Fibroblast of skin of right quadriceps (primary cell): Measurements from ENCODE around the gene PSORS1C1.
"Not testable (repeated sequence)": the region's sequence is repeated elsewhere in the genome, so short reads cannot be mapped to it uniquely, and the experiment has no call there.

Experiments
- DNase-seq: peaks from one replicate; pipeline ENCODE4 v3.0.0-alpha.2; 2013

The PSORS1C1 gene, protein sequence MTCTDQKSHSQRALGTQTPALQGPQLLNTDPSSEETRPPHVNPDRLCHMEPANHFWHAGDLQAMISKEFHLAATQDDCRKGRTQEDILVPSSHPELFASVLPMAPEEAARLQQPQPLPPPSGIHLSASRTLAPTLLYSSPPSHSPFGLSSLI

DNA sequence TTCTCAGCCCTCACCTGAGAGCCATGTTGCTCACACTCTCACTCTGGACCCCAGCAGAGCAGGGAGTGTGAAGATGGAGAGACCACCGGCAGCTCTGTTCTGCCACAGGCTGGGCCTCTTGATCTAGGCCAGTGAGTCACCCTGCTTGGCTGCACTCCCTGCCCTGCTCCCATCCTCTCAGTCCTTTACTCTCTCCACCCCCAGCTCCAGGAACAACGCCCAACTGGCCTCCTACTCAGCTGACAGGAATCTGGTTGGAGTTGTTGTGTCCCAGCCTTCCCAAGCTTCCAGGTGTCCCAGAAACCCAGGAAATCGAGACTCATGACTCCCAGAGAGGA is at the start of gene PSORS1C1:
TSS of gene PSORS1C1 (plus strand) at position 260 of the 338 bp plus-strand sequence. CDS start 14,833 bp downstream, outside the sequence.
- DNase-seq: peak; percentile 96

DNA sequence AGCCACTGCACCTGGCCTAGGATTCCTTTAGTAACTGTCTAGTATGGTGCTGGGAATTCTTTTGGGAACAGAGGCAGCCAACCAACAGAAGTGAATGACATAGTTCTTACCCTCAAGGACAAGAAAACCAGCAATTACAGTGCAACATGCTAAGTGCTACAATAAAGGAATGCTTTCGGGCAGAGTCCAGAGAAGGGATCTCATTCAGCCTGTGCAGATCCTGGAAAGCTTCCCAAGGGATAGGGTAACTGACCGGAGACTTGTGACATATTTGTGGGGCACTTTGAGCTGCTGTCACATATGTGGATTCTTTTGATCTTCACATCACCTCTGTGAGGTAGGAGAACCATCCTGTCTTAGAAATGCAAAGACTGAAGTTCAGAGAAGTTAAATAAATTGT is 49.0 kb upstream of the PSORS1C1 start:
- DNase-seq: peak; percentile 21

DNA sequence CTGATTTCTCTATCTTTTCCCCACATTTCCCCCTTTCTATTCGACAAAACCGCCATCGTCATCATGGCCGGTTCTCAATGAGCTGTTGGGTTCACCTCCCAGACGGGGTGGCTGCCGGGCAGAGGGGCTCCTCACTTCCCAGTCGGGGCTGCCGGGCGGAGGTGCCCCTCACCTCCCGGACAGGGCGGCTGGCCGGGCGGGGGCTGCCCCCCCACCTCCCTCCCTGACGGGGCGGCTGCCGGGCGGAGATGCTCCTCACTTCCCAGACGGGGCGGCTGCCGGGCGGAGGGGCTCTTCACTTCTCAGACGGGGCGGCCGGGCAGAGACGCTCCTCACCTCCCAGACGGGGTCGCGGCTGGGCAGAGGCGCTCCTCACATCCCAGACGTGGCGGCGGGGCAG is 47.6 kb upstream of the PSORS1C1 start:
- not testable (repeated sequence) for DNase-seq

DNA sequence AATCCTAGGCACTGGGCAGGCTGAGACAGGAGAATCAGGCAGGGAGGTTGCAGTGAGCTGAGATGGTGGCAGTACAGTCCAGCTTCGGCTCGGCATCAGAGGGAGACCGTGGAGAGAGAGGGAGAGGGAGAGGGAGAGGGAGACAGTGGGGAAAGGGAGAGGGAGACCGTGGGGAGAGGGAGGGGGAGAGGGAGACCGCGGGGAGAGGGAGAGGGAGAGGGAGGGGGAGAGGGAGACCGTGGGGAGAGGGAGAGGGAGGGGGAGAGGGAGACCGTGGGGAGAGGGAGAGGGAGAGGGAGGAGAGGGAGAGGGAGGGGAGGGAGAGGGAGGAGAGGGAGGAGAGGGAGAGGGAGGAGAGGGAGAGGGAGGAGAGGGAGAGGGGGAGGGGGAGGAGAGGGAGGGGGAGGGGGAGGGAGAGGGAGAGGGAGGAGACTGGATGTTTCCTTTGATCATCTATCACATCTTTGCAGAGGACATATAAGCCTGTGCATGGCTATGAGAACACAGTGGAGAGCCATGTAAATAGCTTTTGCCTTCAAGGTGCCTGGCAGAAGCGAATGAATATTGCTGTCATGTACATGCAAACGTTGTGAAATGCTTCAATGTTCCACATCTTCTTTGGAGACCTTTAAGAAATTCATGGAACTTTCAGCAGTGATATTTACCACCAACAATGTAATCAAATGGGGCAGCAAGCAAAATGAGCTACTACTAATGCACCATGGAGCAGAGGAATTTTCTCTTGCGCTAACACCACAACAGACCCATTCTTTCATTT is 46.5 kb upstream of the PSORS1C1 start:
- not testable (repeated sequence) for DNase-seq

DNA sequence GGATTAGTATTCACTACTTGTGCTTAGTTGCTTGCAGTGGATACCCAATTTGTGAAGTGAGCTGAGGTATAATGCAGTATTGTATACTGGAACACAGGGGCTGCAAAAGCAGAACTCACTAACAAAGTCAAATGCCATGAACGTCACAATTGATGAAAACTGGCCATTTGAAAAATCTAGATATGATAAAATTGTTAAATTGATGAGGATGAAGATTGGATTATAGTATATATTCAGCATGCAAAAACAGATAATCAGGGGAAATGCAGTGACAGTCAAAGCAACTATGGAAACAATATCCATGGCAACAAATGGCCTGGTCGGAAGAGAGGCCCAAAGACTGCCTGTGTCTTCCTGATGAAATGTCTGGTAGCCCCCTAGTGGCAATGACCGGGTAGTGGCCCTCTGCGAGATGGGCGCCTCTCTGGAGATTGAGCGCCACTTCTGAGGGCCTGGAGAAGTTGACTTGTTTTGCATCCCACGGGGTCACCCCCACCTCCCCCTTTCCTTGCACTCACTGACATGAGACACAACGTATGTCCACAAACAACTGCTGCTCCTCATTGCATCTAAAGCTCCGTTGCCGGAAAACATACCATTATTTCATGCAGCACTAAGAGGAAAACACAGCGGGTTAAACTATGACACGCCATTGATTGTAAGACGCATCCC is 45.8 kb upstream of the PSORS1C1 start:
- DNase-seq: peak; percentile 76

DNA sequence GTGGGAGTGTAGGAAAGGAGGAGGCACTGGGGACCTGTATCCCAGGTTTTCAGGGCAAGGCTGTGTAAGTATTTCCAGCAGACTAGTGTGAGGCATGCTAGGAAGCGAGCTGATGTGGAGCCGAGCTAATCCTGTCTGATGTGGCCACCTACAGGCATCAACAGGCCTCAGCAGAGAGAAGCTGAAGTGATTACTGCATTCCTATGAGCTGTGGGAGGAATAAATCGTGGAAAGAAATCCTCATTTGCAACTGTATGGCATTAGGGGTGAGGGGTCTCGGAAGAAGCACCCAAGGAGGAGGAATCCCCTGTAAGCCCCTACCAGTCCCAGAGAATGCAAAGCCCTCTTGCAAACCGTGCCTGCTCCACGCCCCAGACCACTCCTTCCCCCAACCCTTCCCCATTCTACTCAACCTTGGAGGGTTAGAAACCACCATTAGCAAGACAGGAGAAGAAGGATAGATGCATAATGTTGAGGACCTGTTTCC is 43.8 kb upstream of the PSORS1C1 start:
- peak; percentile 73 for DNase-seq

DNA sequence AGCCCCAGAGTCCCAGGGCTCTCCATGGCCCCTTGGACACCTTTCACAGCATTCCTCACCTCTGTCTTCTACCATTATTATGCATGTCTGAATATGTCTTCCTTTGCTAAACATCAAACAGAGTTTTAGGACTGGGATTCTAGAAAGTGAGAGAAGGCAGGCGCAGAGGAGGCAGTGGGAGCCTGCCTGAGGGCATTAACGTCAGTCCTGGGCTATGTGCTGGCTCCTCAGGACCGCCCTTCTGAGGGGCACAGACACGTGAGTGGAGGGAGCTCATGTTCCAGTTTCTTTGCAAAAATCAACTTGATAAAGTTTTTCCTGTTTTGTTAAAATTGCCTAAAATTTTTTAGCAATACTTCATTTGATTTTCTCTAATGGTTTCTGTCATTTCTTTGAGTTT is 40.2 kb upstream of the PSORS1C1 start:
- no peak for DNase-seq

DNA sequence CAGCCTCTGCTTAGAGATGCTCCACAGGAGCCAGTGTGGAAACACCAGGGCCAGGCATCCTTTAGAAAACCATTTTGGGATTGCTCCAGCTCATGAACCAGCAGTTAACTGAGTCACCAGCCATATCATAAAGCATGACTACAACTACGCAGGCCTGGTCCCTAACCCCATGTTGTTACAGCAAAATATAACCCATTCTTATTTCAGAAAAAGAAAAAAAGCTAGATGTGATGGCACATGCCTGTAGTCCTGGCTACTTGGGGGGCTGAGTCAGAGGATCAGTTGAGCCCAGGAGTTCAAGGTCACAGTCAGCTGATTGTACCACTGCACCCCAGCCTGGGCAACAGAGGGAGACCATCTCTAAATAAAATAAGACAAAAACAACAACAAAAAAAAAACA is 39.1 kb upstream of the PSORS1C1 start:
- DNase-seq: peak; percentile 75

DNA sequence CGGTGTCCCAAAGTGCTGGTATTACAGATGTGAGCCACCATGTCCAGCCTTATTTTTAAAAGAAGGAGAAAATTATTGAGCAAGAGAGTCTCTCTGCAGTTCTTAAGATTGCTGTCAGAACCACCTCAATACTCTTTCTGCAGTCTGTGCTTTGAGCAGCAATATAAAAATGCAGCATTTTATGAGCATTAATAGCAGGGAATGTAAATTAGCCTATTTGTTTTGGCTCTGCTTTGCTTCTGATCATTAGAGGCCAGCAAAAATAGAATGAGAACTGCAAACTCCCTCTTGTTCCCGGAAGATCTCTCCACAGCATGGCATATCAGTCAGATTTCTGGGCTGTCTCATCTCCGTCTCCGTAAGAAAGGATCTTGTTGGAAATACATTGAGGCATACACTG is 38.0 kb upstream of the PSORS1C1 start:
- DNase-seq: no peak

DNA sequence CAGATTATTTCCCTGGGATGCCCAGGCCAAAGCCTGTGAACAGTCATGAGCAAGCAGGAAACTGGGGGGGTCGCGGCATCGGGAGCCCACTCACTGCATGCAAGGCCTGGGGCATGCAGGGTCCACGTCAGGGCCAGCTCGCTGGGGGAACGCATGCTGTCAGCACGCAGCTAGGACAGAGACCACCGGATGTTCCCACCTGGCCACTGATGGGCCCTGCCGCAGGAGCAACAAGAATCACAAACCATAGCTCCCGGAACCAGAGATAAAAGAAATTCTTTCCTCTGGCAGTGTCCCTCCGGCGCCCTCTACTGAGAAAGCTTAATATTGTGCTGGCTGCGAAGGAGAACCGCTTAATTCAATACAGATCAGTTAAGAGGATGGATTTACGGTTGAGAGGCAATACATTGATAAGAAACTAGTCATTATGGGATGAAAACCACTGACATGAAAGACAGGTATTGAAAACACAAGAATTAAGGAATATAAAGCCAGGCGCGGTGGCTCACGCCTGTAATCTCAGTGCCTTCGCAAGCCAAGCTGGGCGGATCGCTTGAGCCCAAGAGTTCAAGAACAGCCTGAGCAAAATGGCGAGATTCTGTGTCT is 34.8 kb upstream of the PSORS1C1 start:
- DNase-seq: peak; percentile 64

DNA sequence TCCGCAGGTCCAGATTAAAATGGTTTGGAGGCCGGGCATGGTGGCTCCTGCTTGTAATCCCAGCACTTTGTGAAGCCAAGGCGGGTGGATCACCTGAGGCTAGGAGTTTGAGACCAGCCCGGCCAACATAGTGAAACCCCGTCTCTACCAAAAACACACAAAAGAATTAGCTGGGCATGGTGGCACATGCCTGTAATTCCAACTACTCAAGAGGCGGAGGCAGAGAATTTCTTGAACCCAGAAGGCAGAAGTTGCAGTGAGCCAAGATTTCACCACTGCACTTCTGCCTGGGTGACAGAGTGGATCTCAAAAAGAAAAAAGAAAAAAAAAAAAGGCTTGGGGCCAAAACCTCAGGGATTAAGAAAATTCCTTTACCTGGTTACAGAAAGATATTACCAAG is 32.7 kb upstream of the PSORS1C1 start:
- DNase-seq: no peak

DNA sequence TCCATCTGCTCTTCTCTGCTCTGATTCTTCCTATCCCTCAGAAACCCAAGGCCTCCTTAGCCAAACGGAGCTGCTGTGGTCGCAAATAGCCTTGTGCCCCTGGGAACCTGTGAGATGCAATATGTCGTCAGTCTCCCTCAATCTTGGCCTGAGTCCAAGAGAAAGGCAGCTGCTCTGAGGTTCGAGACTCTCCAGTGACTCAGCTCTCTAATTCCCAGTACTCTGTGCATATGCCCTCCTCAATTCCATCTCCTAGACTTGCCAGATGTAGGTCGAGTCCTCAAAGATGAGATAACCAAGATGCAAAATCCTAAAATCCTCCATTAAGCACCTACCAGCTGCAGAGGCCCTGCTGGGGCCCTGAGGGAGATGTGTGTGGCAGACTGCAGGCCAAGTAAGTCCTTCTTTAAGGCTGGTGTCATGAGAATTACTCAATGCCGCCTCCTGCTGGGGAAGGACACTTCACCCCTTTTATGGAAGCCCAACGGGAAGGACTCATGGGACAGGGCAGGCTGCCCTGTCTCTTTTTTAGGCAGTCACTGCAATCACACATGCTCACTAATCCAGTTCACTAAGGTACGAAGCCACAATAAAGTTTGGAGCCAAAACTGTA is 30.8 kb upstream of the PSORS1C1 start:
- DNase-seq: peak; percentile 90

DNA sequence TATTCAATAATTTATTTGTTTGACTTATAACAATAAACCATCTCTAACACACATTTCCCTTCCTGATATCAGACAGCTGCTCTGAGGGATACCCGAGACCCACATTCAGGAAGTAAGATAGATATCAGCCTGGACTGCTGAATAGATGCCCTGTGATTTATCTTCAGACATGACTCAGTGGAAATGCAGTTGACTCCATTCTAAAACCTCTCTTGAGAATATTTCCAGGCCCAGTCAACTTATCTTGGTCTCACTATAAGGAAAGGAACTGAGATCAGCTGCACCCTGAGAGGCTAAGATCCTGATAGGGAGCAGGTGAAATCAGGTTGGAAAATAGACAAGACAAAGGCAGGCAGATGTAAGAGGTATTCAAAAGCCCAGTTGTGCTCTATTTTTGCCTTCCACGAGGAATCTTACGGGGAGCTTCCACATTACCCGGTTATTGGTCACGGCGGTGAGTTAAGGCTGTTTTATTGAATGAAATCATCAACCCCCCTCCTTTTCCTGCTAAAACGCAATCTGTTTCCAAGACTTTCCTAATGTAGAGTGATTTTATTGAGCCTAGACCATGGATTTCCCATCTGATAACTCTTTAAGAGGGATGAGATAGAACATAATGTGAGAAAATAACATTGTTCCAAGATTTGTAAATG is 27.7 kb upstream of the PSORS1C1 start:
- peak; percentile 75 for DNase-seq

DNA sequence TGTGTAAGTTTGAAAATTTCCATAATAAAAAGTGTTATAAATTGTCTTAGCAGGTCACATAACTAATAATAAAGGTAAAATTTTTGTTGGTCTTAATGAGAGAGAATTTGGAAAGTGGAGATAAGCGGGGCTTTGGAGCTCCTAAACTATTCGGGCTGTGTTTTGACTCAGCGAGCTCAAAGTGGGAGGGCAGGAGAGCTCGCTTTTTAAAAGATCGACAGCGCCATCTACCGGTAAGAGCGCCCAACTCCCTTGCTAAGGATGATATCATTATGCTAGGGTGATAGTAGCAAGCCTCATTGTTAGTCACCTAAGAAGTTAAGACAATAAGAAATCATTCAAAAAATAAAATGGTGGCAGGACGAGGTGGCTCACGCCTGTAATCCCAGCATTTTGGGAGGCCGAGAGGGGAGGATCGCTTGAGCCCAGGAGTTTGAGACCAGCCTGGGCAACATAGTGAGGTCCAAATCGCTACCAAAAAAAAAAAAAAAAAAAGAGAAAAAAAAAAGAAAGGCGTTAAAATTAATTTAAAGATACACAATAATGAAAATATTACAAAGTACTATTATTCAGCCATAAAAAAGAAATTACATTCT is 27.0 kb upstream of the PSORS1C1 start:
- DNase-seq: peak; percentile 85

DNA sequence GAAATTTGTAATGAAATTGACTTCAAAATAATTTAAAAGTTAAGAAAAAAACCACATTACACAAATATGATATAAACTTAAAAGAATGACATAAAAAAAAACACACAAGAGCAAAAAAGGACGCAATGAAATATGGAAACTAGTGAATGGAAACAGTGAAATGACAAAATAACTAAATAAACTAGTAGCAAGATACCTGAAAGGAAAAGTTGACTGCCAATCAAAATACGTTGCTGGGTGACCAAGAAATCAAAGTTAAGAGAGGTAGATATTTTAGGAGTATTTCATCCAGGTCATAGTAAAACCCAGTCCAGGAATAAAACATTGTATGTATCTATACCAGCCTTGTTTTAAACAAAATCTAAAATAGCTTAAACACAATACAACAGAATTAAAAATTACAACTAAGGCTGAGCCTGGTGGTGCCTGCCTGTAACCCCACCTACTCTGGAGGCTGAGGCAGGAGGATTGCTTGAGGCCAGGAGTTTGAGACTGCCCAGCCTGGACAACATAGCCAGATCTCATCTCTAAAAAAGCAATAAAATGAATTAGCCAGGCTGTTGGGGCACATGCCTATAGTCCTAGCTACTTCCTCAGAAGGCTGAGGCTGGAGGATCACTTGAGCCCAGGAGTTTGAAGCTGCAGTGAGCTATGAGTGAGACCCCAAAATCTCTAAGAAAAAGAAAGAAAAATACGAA is 24.2 kb upstream of the PSORS1C1 start:
- no peak for DNase-seq

DNA sequence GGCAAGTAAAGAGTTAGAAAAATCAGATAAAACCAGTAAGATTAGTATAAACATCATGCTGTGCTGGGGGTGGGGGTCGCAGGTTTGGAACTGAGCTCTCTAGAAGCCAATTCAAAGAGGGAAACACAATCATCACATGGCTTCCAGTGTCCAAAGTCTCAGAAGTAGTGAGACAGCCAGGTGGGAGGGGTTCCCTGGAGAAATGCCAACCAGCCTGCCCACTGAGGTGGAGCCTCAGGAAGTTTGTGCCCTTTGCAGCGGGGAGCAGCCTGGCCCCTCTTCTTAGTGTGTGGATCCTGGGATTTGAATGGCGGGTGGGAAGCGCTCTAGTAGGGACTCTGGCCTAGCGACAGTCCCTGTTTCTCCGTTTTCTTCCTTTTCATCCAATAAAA is 23.6 kb upstream of the PSORS1C1 start:
- no peak for DNase-seq

DNA sequence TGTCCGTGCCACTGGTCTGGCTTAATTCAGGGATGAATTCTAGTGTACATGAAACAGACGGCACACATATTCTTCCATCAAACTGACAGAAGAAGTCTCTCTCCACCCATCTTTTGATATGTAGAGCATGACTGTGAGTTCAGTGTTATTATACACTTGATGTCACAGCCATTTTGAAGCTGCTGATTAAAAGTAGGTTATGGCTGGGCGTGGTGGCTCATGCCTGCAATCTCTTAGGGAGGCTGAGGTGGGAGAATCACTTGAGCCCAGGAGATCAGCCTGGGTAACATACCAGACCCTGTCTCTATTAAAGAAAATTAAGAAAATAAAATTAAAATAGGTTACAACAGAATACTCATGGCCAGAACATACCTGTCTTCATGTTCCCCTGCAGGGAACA is 22.9 kb upstream of the PSORS1C1 start:
- no peak for DNase-seq

DNA sequence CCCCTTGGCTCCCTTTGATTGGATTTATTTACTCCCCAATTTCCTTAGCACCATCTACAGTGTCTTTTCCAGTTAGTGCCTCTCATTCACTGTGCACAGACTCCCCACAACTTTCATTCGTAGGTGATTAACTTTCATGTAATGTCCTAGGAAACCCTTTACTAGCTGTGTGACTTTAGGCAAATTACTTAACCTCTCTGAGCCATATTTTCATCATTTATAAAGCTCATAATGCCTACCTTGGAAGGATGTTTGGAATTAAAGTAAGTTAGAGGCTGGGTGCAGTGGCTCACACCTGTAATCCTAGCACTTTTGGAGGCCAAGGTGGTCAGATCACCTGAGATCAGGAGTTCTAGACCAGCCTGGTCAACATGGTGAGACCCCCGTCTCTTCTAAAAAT is 22.4 kb upstream of the PSORS1C1 start:
- no peak for DNase-seq

DNA sequence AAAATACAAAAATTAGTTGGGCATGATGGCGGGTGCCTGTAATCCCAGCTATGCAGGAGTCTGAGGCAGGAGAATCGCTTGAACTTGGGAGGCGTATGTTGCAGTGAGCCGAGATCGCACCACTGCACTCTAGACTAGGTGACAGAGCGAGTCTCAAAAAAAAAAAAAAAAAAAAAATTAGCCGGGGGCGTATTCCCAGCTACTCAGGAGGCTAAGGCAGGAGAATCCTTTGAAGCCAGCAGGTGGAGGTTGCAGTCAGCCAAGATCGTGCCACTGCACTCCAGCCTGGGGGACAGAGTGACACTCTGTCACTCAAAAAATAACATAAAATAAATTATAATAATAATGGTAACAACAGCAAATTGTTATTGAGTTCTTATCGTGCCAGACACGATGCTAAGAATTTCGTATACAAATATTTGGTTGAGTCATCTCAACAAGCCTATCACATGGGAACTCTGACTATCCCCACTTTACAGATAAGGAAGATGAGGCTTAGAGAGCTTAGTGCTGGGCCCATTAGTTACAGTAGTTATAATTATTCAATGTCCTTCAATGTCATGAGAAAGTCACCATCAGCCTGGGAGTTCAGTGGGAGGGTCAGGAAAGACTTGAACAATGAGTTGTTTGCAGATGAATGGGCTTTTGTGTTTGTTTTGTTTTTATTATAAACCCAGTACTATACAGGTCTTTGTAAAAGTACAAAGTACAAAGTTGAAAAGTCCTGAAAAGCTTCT is 21.7 kb upstream of the PSORS1C1 start:
- DNase-seq: no peak

DNA sequence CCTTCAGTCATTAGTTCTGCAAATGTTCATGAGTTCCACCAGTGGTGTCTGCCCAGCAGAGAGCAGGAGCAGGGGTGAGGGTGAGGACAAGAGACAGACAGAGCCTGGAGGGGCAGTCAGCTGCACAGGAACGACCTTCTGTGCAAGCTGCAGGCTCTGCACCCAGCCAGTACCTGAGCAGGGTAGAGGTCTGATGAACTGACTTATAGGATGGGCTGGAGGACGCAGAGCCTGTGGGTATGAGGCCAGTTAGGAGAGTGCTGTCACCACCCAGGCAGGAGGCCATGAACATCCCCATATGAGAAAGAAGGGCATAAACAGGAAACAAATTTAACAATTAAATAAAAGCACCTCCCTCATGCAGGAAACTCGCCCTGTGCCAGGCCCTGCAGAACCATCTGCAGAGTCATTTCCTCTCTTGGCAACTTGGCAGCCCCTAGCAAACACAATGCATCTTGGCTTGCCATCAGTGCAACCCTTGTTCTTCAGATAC is 20.2 kb upstream of the PSORS1C1 start:
- DNase-seq: no peak

DNA sequence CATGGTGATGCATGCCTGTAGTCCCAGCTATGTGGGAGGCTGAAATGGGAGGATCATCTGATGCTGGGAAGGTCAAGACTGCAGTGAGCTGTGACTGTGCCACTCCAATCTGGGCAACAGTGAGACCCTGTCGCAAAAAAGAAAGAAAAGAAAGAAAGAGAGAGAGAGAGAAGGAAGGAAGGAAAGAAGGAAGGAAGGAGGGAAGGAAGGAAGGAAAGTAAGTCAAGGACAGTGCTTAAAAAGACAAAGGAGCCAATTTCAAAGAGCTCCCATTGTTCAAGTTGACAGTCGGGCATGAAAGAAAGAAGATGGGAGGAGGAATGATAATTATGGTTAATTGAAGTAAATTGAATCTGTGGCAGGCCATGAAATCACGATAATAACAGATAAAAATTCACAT is 18.4 kb upstream of the PSORS1C1 start:
- DNase-seq: no peak
